Trophoblast cell (in vitro differentiated cells and primary cell): Measurements from ENCODE around the gene ENPP7.

ENCODE experiments used
- DNase-seq, 2 donors: peaks; one replicate each; pipeline ENCODE4 v3.0.0-alpha.2; 2016
- H2AFZ ChIP-seq: 2 replicates; pipeline ENCODE4 v1.6.1; 2013; ENCODE audit warnings: low read length, moderate library complexity, mild to moderate bottlenecking; ENCODE audit not compliant: insufficient read depth, poor library complexity
- H2AK5ac ChIP-seq: 2 replicates; pipeline ENCODE4 v1.6.1; 2013; ENCODE audit warnings: mild to moderate bottlenecking, low read length
- H2BK120ac ChIP-seq: 2 replicates; pipeline ENCODE4 v1.6.1; 2013; ENCODE audit warnings: low read length, mild to moderate bottlenecking, moderate library complexity; ENCODE audit not compliant: insufficient read depth, poor library complexity
- H2BK12ac ChIP-seq: 2 replicates; pipeline ENCODE4 v1.6.1; 2013; ENCODE audit warnings: mild to moderate bottlenecking, low read length, moderate library complexity
- H2BK5ac ChIP-seq: 2 replicates; pipeline ENCODE4 v1.6.1; 2013; ENCODE audit warnings: low read length, low read depth, moderate library complexity, mild to moderate bottlenecking; ENCODE audit not compliant: poor library complexity
- H3K14ac ChIP-seq: 2 replicates; pipeline ENCODE4 v1.6.1; 2013; ENCODE audit warnings: mild to moderate bottlenecking, low read length
- H3K18ac ChIP-seq: 2 replicates; pipeline ENCODE4 v1.6.1; 2013; ENCODE audit warnings: mild to moderate bottlenecking, low read length
- H3K23ac ChIP-seq: 2 replicates; pipeline ENCODE4 v1.6.1; 2013; ENCODE audit warnings: low read length
- H3K27ac ChIP-seq: 2 replicates; pipeline ENCODE4 v1.5.1; 2013; ENCODE audit warnings: low read depth, mild to moderate bottlenecking, inconsistent platforms, low read length, moderate library complexity
- H3K27me3 ChIP-seq: 2 replicates; pipeline ENCODE4 v1.6.1; 2013; ENCODE audit warnings: inconsistent platforms, mild to moderate bottlenecking, low read length, moderate library complexity; ENCODE audit not compliant: insufficient read depth
- H3K36me3 ChIP-seq, 2 experiments: 1 replicate in 1 of 2; 2 replicates in 1 of 2; pipeline ENCODE4 v1.6.1; 2013; ENCODE audit warnings: low read length in 2 of 2, mild to moderate bottlenecking in 2 of 2, moderate library complexity in 1 of 2; ENCODE audit not compliant: insufficient read depth in 2 of 2, control insufficient read depth in 1 of 2
- H3K4ac ChIP-seq: 2 replicates; pipeline ENCODE4 v1.6.1; 2013; ENCODE audit warnings: low read depth, mild to moderate bottlenecking, low read length, moderate library complexity
- H3K4me1 ChIP-seq, 2 experiments: 1 replicate in 1 of 2; 2 replicates in 1 of 2; pipeline ENCODE4 v1.6.1; 2013; ENCODE audit warnings: low read length in 2 of 2, mild to moderate bottlenecking in 2 of 2, moderate library complexity in 1 of 2; ENCODE audit not compliant: insufficient read depth in 2 of 2, control insufficient read depth in 1 of 2
- H3K4me2 ChIP-seq: 2 replicates; pipeline ENCODE4 v1.6.1; 2013; ENCODE audit warnings: inconsistent platforms, mild to moderate bottlenecking, low read length, moderate library complexity
- H3K4me3 ChIP-seq: 2 replicates; pipeline ENCODE4 v1.5.1; 2013; ENCODE audit warnings: mild to moderate bottlenecking, low read depth, low read length, inconsistent platforms
- H3K79me1 ChIP-seq: one replicate; pipeline ENCODE4 v1.6.1; 2013; ENCODE audit warnings: low read length
- H3K79me2 ChIP-seq: 2 replicates; pipeline ENCODE4 v1.6.1; 2013; ENCODE audit warnings: low read length, mild to moderate bottlenecking; ENCODE audit not compliant: control insufficient read depth, insufficient read depth, poor library complexity
- H3K9ac ChIP-seq: 2 replicates; pipeline ENCODE4 v1.6.1; 2013; ENCODE audit warnings: mild to moderate bottlenecking, low read length
- H3K9me3 ChIP-seq: 2 replicates; pipeline ENCODE4 v1.6.1; 2013; ENCODE audit warnings: low read depth, mild to moderate bottlenecking, control low read depth, inconsistent platforms, low read length; ENCODE audit not compliant: insufficient read depth
- H4K12ac ChIP-seq: 2 replicates; pipeline ENCODE4 v1.6.1; 2013; ENCODE audit warnings: low read depth, mild to moderate bottlenecking, low read length, moderate library complexity
- H4K8ac ChIP-seq: 2 replicates; pipeline ENCODE4 v1.6.1; 2013; ENCODE audit warnings: low read depth, mild to moderate bottlenecking, low read length, moderate library complexity
- H4K91ac ChIP-seq: one replicate; pipeline ENCODE4 v1.6.1; 2013; ENCODE audit warnings: low read depth, mild to moderate bottlenecking, low read length, moderate library complexity
- WGBS: extraction: QIAGEN DNeasy Blood & Tissue Kit; methylation state at CpG from one replicate; pipeline ENCODE4 v1.1.7; 2013; ENCODE audit warnings: missing lambda C conversion rate; ENCODE audit not compliant: insufficient read length, insufficient coverage; ENCODE audit errors: extremely low coverage; 5-methylcytosine and 5-hydroxymethylcytosine counted together

Gene ENPP7

DNA sequence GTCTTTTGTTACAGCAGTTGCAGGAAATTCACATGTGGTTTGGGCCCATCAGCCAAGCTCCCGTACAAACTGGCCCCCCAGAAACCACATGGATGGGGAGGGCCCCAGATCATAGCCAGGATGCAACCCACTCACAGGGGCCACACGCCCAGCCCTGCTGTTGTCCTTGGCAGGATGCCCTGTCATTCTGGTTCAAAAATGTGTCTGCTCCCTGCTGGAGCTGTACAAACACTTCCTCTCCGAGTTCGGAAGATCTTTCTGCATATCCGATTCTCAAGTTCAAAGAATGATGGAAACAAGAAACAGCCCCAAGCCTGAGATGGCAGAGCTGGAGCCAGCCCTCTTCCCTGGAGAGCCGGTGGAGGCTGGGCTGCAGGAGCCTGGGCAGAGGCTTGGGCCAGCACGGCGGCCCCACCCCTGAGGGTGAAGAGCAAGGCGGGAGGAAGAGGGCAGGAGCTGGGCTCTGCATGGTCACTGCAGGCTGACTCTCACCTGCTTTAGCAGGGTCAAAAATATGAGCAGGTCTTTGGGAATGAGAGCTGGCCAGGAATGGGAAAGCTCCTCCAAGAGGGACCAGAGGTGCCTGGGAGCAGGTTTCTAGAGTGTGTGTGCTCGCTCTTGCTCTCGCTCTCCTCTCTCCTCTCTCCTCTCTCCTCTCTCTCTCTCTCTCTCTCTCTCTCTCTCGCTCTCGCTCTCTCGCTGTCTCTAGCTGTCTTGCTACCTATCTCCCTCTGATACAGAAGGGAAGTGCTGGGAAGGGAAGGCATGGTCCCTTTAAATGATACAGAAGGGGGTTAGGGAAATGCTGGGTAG is 34.7 kb upstream of the ENPP7 start:
- Histone ChIP-seq H4K91ac (no peak overlapping the region), H2AFZ (no peak overlapping the region), H3K9me3 (peaks cover 10% of the 10 kb centered on the region), H2BK5ac (no peak overlapping the region), H3K36me3 (no peaks in the 10 kb centered on the region), H3K4me1 (no peaks in the 10 kb centered on the region), H4K12ac (no peak overlapping the region), H2AK5ac (no peak overlapping the region), H3K18ac (no peak overlapping the region), H3K4me2 (no peak overlapping the region), H3K4ac (no peak overlapping the region), H4K8ac (no peak overlapping the region), H3K79me2 (no peaks in the 10 kb centered on the region), H3K27me3 (no peaks in the 10 kb centered on the region), H2BK120ac (no peak overlapping the region), H3K23ac (no peak overlapping the region), H3K27ac (no peak overlapping the region), H3K9ac (no peak overlapping the region), H3K14ac (no peak overlapping the region), H2BK12ac (no peak overlapping the region), H3K79me1 (no peaks in the 10 kb centered on the region), H3K4me3 (no peak overlapping the region)
- DNase-seq: no peak
- no CpG with 5 or more reads among the region's 14 CpGs for WGBS

DNA sequence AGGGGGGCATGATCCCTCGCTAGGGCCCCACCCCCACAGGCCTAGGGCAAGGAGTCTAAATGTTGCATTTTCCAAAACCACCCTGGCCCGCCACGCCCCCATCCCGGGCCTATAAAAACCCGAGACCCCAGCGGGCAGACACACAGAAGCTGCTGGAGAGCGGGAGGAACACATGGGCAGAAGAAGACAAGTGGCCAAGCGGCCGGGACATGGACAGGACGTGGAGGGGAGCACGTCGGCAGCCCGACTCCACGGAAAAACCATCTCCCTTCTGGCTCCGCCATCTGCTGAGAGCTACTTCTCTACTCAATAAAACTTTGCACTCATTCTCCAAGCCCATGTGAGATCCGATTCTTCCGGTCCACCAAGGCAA is 34.1 kb upstream of the ENPP7 start:
- no CpG with 5 or more reads among the region's 17 CpGs for WGBS

DNA sequence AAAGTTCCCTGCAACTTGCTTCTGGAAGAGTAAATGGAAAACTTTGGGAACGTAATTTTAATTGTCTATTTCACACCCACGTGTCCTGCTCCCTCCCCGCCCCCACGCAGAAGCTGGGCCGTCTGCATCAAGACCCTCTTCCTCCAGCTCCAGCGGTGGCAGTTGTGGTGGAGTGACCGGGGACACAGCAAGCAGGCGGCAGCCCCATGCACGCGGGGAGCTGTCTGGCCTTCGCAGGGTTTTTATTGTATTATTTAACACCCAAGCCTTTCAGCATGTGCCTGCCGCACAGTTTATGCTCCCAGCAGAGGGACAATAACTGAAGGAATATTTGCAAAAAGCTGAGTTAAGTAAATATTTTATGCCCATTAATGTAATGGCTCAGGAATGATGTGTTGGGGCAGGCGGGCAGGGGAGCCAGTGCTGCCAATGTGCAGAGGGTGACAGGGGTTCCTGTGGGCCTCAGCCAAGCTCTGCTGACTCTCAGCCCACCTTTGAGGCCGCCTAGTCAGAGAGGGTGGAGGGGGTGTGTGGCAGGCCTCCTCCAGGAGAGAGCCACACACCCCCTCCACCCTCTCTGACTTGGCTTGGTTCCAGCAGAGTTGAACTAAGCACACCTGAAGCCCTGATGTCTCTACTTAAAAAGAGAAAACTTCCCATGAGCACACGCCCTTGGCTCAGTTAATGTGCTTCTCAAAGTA is 32.4 kb upstream of the ENPP7 start:
- no CpG with 5 or more reads among the region's 15 CpGs for WGBS

More for the DNA sequence above, 34.1 kb upstream of the ENPP7 start:
- H2AFZ ChIP-seq: no peak overlapping the region
- H3K4ac ChIP-seq: no peak overlapping the region
- H3K14ac ChIP-seq: no peak overlapping the region
- no peak overlapping the region for H3K23ac ChIP-seq
- H3K79me2 ChIP-seq: no peaks in the 10 kb centered on the region
- no peak overlapping the region for H2BK120ac ChIP-seq
- no peak overlapping the region for H3K27ac ChIP-seq
- peaks cover 8% of the 10 kb centered on the region for H3K9me3 ChIP-seq
- H2BK12ac ChIP-seq: no peak overlapping the region
- H3K4me3 ChIP-seq: no peak overlapping the region
- H4K8ac ChIP-seq: no peak overlapping the region
- no peak overlapping the region for H3K4me2 ChIP-seq
- no peak overlapping the region for H3K9ac ChIP-seq
- no peaks in the 10 kb centered on the region for H3K36me3 ChIP-seq
- H4K91ac ChIP-seq: no peak overlapping the region
- no peak for DNase-seq
- H3K18ac ChIP-seq: no peak overlapping the region
- no peak overlapping the region for H2BK5ac ChIP-seq
- H3K79me1 ChIP-seq: no peaks in the 10 kb centered on the region
- H2AK5ac ChIP-seq: no peak overlapping the region
- H3K27me3 ChIP-seq: no peaks in the 10 kb centered on the region
- H3K4me1 ChIP-seq: no peaks in the 10 kb centered on the region
- H4K12ac ChIP-seq: no peak overlapping the region

DNA sequence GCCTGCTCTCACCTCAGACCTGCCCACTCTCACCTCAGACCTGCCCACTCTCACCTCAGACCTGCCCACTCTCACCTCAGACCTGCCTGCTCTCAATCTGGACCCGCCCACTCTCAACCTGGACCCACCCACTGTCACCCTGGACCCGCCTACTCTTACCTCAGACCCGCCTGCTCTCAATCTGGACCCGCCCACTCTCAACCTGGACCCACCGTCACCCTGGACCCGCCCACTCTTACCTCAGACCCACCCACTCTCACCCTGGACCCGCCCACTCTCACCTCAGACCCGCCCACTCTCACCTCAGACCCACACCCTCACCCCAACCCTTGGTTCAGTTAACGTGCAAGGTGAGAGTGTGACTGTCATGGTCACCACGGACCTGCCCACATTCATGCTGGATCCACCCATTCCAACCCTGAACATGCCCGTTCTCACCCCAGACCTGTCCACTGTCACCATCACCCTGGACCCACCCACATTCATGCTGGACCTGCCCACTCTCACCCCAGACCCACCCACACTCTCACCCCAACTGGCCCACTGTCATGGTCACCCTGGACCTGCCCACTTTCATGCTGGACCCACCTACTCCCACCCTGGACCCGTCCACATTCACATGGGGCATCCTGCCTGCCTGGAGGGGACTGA is 31.2 kb upstream of the ENPP7 start:
- no CpG with 5 or more reads among the region's 12 CpGs for WGBS
- Histone ChIP-seq H3K4me3 (no peak overlapping the region), H4K8ac (no peak overlapping the region), H3K4me2 (no peak overlapping the region), H3K23ac (no peak overlapping the region), H3K9ac (no peak overlapping the region), H2BK120ac (no peak overlapping the region), H2AK5ac (no peak overlapping the region), H2AFZ (no peak overlapping the region), H2BK5ac (no peak overlapping the region), H3K9me3 (peaks cover 8% of the 10 kb centered on the region), H3K4ac (no peak overlapping the region), H3K4me1 (no peaks in the 10 kb centered on the region), H2BK12ac (no peak overlapping the region), H4K12ac (no peak overlapping the region), H3K79me2 (no peaks in the 10 kb centered on the region), H3K27me3 (no peaks in the 10 kb centered on the region), H3K18ac (no peak overlapping the region), H3K27ac (no peak overlapping the region), H3K36me3 (no peaks in the 10 kb centered on the region), H3K79me1 (no peaks in the 10 kb centered on the region), H4K91ac (no peak overlapping the region), H3K14ac (no peak overlapping the region)
- DNase-seq: no peak

More for the DNA sequence above, 32.4 kb upstream of the ENPP7 start:
- Histone ChIP-seq H4K91ac (no peak overlapping the region), H3K36me3 (no peaks in the 10 kb centered on the region), H3K9ac (no peak overlapping the region), H3K18ac (no peak overlapping the region), H3K23ac (no peak overlapping the region), H3K9me3 (peaks cover 8% of the 10 kb centered on the region), H3K4ac (no peak overlapping the region), H2BK5ac (no peak overlapping the region), H2BK120ac (no peak overlapping the region), H3K4me1 (no peaks in the 10 kb centered on the region), H3K79me1 (no peaks in the 10 kb centered on the region), H4K12ac (no peak overlapping the region), H3K4me2 (no peak overlapping the region), H3K14ac (no peak overlapping the region), H3K27ac (no peak overlapping the region), H2AFZ (no peak overlapping the region), H4K8ac (no peak overlapping the region), H3K4me3 (no peak overlapping the region), H3K79me2 (no peaks in the 10 kb centered on the region), H2AK5ac (no peak overlapping the region), H2BK12ac (no peak overlapping the region), H3K27me3 (no peaks in the 10 kb centered on the region)
- DNase-seq: no peak
